Hematopoietic multipotent progenitor cell treated with erythropoietin and hydrocortisone succinate and interleukin-3 and kit ligand, for 4 days (in vitro differentiated cells): ENCODE results near the gene KLRC4.
"Not testable (repeated sequence)": the region's sequence is repeated elsewhere in the genome, so short reads cannot be mapped to it uniquely, and the experiment has no call there.

ENCODE experiments used
- DNase-seq: peaks from one replicate; pipeline ENCODE4 v3.0.0-alpha.2; 2015

The KLRC4 gene

DNA sequence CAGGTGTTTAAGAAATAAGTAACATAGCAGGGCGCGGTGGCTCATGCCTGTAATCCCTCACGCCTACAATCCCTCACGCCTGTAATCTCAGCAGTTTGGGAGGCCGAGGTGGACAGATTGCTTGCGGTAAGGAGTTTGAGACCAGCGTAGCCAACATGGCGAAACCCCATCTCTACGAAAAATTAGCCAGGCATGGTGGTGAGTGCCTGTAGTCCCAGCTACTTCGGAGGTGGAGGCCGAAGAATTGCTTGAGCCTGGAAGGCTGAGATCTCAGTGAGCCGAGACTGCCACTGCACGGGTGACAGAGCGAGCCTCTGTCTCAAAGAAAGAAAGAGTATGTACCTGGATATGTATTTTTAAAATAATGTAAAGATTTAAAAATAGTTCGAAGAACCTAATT, 13.4 kb downstream of the KLRC4 start:
- DNase-seq = not testable (repeated sequence)

DNA sequence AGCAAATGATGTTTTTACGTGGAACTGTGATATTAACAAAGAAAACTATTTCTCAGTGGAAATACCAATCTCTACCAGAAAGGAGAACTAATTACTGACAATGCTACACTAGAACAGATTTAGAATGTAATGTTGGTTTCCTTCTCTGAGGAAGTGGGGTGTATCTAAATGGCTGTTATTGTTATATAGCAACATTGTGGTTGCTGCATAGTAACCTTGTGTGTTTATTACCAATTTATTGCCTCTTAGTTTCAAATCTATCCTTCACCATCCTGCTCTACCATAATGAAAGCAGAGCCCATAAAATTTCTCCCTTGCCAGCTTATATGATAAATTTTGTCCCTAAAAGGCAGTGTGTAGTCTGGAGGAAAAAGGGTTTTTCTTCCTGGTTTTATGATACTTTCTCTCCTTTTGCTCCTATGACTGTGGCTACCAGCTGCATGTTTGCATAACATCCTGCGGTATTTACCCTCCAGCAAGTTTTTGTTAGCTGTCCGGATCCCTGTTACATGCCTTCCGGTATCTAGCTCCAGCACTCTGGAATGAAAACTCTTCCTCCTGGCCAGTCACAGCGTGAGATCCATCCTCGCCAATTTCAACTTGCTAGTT, 14.1 kb downstream of the KLRC4 start:
- peak; percentile 61 for DNase-seq

DNA sequence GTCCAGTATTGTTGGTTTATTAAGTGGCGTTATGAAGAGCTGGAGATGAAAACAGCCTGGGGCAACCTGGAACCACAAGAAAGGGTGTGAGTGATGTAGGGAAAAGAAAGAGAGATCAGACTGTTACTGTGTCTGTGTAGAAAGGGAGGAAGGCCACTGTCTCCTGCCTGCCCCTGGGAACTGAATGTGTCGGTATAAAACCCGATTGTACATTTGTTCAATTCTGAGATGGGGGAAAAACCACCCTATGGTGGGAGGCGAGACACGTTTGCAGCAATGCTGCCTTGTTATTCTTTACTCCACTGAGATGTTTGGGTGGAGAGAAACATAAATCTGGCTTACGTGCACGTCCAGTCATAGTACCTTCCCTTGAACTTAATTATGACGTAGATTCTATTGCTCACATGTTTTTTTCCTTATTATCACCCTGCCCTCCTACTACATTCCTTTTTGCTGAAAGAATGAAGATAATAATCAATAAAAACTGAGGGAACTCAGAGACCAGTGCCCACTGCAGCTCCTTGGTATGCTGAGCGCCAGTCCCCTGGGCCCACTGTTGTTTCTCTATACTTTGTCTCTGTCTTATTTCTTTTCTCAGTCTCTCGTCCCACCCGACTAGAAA, 14.9 kb downstream of the KLRC4 start:
- DNase-seq = not testable (repeated sequence)

DNA sequence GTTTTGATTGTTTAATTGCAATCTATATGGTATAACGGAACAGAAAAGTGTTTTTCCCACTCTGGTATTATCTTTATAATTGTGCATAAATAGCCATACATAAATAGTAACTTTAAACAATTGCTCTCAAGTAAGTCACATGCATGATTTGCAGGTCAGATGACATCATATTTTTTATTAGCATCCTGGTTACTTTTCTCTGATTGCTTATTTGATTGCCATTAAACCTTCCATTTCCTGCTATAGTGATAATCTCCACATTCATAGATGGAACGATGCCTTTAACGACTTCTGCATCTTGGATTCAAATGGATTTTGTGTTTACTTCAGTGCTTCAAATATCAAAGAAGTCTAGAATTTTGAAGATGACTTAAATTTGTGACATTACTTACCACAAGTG, 16.3 kb downstream of the KLRC4 start:
- no peak for DNase-seq

DNA sequence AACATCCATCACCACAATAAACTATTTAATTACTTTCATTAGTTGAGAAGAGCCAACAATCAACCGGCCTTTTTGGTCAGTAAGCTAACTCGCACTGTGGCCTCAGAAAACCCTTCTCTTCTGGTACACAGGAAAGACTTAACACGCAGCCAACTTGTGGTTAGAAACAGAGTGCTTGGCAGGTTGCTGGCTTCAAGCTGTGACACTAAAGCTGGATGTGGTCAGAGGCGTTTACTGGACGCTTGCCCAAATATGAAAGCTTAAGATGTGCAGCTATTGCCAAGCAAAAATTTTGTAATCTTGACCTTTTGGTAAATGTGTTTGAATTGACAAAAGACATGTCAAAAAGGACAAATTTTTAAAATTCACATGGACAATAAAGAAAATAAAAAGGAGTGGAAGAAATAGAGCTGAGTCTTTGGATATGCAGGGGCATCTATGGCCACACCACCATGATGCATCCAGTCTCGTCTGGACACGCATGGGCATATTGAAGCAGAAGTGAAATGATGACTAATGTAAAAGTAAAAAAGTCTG, 17.1 kb downstream of the KLRC4 start:
- DNase-seq = peak; percentile 93

DNA sequence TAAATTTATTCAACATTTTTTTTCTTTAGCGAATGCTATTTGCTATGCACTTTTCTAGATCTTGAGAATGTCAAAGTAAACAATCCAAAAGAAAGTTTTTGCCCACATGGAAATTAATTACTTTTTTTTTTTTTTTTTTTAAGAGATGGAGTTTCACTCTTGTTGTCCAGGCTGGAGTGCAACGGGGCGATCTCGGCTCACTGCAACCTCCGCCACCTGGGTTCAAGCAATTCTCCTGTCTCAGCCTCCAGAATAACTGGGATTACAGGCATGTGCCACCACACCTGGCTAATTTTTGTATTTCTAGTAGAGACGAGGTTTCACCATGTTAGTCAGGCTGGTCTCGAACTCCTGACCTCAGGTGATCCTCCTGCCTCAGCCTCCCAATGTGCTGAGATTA, 18.6 kb downstream of the KLRC4 start:
- not testable (repeated sequence) for DNase-seq

DNA sequence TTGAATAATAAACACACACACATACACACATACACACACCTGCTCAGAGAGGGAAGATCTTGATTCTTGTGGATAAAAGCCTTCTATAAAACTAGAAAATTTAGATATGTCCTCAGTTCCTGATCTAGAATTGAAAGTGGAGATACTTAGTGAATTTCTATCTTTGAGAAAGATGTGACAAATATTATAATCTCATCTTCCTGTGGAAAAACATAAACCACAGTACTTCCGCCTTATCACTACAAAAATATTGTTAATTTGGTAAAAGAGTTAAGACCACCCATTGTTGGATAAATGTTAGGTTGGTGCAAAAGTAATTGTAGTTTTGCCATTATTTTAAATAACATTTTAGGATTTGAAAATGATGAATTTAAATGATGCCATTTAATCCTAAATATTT, 19.7 kb downstream of the KLRC4 start, which contains the start of gene KLRK1:
KLRK1 (minus strand) TSS at position 138 of the 400 bp plus-strand sequence. CDS start 1,231 bp downstream, outside the sequence.
- DNase-seq = no peak

DNA sequence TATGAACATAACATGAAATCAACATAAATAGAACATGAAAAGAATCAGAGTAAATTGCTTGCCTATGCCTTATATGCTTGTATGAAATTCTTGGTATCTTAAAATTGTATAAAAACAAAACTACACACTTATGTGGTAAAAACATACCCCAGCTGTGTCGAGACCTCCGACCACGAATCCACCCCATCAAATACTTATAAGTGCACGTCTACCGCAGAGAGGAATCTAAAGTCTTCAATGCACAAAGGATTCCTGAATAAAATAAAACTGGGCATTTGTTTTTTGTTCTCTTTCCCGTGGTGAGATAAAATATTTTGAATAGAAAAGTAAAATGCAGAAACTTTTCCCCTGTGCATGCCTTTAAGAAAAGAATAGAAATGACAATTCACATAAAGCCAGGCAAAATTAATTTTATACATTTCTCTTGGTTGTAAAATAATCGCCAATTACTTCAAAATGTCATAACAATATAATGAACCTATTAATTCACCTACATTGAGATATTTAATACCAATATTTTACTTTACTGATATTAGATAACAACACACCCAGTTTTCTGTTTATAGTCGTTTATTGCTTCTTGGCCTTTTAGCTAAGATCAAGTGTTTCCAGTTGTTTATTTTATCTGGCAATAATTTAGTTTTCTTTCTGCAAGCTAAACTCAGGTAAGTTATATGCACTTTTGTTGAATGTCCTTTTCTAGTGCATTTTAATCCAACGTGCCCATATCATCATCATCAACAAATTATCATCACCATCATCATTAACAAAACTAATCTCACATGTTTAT, 20.7 kb downstream of the KLRC4 start:
- DNase-seq = no peak

DNA sequence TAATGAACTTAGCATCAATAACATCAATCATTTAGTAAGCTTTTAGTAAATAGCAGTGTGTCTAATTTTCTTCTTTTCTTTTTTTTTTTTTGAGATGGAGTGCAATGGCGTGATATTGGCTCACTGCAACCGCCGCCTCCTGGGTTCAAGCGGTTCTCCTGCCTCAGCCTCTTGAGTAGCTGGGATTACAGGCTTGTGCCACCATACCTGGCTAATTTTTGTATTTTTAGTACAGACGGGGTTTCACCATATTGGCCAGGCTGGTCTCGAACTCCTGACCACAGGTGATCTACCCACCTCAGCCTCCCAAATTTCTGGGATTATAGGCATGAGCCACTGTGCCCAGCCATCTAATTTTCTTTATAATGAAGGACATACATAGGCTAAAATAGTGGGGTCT, 22.1 kb downstream of the KLRC4 start:
- not testable (repeated sequence) for DNase-seq

DNA sequence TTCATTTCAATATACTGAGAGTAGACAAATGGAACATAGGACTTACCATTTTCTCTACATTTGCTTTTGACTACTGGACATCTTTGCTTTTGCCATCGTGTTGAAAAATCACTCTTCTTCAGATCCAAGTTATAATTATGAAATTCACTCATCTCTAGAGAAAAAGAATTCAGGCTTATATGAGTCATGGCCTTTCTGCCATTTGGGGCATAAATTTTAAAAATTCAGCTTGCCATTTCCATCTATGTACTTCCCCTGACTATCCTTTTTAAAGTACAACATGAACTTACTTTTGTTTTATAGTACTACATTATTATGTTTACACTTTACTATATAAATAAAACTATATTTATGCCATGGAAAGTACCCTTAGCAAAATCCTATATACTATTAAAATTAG, 22.7 kb downstream of the KLRC4 start:
- no peak for DNase-seq

DNA sequence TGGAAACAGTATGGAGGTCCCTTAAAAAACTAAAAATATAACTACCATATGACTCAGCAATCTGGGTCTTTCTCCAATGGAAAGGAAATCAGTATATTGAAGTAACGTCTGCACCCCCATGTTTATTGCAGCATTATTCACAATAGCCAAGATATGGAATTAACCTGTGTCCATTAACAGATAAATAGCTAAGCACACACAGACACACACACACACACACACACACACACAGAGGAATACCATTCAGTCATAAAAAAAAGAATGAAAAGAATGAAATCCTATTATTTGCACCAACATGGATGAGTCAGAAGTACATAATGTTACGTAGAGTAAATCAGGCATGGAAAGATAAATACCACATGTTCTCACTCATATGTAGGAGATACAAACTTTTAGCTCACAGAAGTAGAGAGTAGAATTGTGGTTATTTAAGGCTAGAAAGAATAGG, 24.4 kb downstream of the KLRC4 start:
- no peak for DNase-seq

DNA sequence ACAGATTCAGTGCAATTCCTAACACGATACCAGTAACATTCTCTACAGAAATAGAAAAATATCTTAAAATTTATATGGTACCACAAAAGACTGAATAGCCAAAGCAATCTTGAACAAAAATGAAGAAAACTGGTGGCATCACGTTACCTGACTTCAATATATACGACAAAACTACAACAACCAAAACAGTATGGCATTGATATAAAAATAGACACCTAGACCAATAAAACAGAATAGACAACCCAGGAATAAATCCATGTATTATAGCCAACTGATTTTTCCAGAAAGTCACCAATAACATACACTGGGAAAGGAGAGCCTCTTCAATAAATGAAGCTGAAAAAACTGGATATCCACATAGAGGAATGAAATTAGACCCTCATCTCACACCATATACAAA, 25.4 kb downstream of the KLRC4 start:
- no peak for DNase-seq

DNA sequence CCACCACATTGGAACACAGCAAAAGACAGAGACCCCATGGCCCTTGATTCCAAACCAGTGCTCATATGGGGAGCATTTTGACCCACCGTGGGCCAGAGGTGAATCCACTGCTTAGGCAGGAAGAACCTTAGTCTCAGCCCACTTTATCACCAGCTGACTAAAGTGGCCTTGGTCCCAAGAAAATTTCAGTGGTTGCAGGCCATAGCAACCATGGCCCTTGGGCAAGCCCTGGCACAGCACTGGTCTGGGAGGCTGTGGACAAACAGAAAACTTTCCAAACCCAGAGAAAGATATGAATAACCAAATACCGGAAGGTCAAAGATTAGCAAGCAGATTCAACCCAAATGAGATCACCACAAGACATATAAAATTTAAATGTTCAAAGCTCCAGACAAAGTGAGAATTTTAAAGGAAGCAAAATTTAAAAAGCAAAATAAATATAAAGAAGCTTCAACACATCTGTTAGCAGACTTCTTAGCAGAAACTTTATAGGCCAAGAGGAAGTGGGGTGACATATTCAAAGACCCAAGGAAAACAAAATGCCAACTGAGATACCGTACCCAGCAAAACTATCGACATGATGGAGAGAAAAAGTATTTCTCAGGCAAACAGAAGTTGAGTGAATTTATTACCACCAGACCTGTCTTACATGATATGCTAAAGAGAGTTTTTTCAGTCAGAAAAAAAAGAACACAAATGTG, 27.5 kb downstream of the KLRC4 start:
- DNase-seq = no peak

DNA sequence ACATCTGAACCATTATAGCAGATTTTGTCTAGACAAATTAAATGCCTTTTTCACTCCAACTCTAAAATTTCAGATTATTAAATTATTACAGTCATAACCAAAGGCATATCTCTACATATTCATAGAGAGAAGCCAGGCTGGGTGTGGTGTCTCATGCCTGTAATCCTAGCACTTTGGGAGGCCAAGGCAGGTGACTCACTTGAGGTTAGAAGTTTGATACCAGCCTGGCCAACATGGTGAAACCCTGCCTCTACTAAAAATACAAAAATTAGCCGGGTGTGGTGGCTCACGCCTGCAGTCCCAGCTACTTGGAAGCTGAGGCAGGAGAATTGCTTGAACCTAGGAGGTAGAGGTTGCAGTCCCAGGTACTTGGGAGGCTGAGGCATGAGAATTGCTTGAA, 30.8 kb downstream of the KLRC4 start:
- DNase-seq = not testable (repeated sequence)

DNA sequence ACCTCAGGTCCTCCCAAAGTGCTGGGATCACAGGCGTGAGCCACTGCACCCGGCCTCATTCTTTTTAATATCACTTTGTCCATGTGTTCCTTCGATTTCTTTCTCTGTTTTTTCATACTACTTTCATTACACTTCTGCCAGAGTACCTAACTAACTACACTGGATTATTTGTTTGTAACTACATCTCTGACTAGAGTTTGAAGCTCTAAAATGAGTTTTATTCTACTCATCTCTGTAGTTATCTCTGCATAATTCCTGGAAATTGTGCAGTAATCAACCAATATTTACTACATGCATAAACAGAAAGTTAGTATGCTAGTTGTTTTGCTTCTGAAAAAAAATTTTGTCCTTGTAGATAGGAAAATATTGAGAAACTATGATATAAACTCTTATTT, 34.9 kb downstream of the KLRC4 start:
- DNase-seq = no peak

DNA sequence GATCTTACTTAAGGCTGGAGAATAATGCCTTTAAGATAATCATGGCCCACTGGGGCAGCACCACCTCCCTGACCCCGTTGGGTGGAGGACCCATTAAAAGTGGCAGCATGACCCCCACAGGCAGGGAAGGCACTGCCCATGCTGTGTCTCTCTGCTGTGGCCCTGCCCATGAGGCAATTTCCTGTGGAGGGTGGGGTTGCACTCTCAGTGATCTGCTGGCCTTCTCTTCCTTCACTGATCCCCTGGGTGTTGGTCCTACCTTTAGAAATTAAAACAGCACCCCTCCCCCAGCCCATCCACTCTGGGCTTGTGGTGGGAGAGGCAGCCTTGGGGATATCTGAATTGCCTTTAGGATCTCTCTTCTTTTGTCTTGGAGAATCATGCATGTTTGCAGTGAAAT, 37.0 kb downstream of the KLRC4 start:
- peak; percentile 36 for DNase-seq

DNA sequence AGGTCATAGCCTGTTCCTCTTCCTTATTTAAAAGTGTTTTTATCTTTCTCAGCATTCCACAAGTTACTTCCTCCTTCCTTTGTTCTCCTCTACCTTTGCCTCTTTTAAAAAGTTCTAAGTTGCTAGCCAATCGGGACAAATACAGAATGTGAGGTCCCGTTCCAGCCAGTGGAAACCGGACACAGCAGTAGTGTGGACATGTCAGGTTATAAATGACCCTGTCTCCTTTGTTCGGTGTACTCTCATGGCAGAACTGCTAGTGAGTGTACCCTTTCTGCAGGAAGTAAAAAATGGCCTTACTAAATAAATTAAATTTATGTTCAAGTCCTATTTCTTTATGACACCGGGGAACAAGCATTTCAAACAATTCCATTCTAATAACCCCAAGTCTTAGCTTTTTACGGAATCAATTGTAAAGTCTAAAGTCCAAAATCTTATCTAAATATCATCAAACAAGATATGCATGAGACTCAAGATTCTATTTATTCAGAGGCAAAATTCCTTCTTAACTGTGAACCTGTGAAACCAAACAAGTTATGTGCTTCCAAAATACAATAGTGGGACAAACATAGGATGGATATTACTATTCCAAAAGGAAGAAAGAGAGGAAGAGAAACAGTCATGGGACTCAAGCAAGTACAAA, 37.5 kb downstream of the KLRC4 start:
- DNase-seq = not testable (repeated sequence)

DNA sequence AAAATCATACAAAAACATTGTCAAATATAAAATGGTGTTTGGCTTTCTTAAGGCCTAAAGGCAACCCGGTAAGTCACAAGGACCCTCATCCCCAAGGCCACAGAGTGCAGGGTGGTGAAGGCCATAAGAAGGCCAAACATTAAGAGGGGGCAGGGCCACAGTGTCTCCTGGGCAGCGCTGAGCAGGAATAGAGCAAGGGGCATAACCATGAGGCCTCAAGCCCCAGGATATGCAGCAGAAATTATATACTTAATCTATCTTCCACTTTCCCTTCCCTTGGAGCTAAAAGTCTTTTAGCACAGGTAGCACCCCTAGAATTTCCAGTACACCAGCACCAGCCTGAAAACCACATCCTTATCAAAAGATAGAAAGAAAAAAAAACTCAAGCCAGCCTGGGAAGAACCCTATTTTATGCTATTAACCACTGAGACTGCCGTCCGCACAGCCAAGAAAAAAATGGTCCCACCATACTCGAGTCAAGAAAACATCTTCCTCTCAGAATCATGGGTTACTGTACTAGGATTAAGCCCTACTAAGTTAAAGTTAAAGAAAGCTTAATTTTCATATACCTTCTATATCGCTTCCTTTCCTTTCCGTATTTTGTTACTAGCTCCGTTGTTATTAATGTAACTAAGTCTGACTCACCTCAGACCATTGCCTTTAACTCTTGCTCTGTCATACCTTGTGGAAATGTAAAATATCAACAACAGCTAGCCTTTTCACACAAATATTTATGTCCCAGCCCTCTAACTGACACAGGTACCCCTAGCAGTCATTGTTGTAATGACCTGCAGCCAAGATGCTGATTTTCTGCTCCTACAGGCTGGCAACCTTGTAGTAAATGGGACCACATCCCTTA, 39.8 kb downstream of the KLRC4 start:
- DNase-seq = no peak

DNA sequence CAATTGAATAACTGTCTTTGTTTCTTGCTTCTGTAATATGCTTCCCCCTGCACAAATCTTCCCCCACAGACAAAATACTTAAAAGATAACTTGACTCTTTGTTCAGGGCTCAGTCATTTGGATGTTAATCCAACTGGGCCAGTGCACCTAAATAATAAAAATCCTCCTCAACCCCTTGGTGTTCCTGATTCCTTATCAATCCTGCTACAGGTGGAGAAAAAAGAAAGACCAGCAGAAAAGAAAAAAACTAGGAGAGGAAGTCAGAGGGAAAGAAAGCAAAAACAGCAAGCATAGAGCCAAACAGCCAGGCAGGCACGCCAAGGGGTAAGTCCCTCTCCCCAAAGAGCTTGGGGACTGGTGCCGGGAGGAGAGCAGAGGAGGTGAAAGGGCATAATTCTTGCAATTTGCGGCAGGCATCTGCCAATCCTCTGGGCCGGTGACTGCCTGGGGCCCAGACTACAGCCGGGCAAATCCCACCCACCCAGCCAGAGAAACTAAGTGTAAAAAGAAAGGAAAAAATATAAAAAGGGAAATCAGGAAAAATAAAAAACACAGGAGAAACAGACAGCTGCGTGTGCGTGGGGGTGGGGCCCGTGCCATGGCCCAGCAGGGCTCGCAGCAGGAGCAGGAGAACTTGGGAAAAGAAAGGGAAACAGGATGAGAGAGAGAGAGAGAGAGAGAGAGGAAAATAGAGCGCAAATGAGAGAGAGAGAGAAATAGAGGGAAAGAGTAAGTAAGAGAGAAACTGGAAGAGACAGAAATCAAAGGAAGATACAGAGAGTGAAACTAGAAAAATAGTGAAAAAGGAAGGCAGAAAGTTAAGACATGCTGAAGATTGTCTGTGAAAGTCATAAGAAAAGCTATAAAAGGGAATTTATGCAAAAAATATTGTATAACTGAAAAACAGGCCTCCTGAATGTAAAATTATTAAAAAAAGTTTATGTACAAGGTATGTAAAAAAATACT, 41.1 kb downstream of the KLRC4 start:
- DNase-seq = no peak

DNA sequence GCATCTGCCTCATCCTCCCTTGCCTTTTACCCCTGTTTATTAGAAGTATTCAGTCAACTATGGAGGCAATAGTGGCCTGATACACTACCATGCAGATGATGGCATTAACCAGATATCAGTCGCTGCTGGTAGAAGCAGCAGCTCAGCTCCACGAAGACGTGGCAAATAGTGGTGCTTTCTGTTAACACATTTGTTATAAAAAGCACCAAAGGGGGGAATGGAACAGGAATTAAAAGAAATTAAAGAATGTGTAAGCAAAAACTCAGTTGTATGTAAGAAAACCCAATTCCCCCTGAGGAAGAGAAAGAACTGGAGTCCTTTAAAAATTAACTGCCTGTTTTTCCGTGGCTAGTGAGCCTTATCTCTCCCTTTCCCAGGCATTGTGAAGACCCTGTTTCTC, 41.8 kb downstream of the KLRC4 start:
- DNase-seq = not testable (repeated sequence)
